GM19467 (cell line): ENCODE data around the gene PRSS12.
"Not testable (repeated sequence)": the region's sequence is repeated elsewhere in the genome, so short reads cannot be mapped to it uniquely, and the experiment has no call there.

Source experiments
- ATAC-seq: cut with Tn5 transposase; IDR thresholded peaks from one replicate; pipeline ENCODE4 v1.9.1; 2021; ENCODE audit warnings: mild to moderate bottlenecking, moderate library complexity; ENCODE audit not compliant: unreplicated experiment

The PRSS12 gene

DNA sequence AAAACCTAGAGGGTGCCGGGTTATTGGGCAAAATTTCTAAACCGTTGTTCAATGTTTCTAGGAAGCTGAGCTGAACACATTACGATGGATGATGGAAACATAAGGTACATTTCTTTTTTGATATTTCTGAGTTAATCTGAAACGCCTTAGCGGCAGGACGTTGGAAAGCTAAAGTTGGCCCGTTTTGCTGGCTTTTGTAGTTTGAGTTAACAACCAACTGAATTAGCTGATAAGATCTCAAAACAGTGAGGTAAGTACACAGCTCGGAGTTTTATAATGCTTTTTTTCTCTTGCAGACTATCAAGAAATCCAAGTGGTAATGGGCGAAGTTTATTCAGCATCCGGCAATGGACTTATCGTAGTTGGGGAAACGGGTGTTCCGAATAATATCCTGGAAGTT lies 73.5 kb downstream of the PRSS12 start:
- ATAC-seq: no peak

DNA sequence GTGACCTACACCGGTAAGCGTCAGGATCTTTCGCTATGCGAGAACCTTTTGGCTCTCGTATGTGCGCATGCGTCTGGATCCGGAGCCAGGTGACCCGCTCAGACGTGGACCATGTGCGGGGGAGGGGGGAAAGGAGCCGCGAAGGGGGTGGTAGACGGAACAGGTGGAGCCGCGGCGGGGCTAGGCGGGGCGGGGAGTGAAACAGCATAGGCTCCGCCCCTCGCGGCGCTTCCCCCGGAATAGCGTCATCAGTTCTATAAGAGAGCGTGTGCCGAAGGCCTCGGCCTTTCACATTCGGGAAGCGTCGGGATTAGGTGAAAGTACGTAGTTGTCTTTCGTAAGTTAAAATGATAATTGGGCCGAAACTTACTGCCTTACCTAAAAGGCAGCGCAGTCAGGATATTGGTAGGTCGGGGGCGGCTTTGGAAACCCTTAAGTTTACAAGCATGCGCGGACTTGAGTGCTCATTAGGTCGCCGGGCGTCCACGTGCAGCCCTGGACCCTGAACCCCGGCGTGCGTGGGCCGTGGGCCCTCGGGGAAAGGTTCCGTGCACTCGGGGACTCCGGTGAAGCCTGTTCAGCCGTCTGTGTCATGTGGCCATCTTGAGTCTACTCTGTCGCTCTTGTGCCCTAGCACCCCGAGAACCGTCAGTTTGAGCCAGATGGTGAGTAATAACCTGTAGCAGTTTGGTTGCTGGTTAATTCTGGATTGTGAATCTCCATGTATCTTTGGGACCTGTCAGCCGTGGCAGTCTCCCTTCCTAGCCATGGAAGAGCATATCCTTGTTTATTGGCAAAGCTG lies 74.1 kb downstream of the PRSS12 start:
- ATAC-seq: peak; percentile 90

DNA sequence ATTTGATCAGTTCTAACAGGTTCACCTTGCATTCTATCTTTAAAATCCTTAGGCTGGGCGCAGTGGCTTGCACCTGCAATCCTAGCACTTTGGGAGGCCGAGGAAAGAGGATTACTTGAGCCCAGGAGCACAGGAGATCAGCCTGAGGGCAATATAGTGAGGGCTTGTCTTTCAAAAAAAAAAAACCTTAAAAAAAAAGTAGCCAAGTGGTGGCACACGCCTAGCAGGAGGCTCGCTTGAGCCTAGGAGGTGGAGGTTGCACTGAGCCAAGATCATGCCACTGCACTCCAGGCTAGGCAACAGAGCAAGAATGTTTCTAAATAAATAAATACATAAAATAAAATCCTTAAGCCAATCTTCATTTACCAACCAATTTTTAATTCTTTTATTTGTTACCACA lies 75.6 kb downstream of the PRSS12 start:
- ATAC-seq: no peak

DNA sequence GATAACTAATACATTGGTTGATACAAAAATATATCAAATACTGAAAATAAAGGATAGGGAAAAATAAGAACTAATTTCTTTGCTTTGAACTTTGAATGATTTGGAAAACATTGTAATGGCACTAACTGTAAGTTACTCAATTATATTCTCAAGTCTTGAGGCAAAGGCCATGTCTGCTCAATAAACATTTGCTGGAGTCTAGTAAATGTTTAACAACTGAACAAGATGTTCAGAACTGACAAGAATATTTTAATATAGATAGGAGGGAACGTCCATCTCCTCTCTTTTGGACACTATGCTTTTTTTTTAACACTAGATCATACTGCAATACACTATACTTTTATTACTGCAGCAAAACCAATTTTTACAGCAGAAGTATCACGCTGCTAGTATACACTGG lies 76.2 kb downstream of the PRSS12 start:
- ATAC-seq: no peak

DNA sequence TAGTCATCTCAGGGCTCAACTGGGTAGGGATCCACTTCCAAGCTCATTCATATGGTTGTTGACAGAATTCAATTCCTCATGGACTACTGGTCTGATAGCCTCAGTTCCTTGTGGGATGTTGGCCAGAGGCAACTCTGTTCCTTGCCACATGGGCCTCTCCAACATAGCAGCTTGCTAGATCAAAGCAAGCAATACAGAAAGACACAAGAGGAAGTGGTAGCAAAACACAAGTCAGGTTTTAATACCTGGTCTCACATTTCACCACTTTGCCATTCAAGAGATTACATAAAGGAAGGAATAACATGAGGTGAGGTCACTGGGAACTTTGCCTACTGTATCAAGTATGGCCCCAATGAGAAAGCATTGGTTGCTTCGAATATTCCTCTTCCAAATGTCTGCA lies 79.2 kb downstream of the PRSS12 start:
- ATAC-seq: no peak

DNA sequence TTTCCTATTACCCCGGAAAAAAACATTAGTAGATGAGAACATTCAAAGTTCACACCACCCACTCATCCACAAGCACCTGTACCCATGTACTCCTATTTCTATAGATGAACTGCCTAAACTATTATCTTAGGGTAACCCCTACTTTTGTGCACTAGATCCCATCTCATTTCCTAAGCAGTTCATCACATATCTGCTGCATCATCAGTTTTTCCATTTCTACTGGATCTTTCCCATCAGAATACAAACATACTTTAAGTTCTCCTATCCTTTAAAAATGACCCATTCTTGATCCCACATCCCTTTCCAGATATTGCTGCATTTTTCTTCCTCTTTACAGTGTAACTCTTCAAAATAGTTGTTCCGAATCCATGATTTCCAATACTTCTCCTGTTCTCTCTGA lies 81.0 kb downstream of the PRSS12 start:
- no peak for ATAC-seq

DNA sequence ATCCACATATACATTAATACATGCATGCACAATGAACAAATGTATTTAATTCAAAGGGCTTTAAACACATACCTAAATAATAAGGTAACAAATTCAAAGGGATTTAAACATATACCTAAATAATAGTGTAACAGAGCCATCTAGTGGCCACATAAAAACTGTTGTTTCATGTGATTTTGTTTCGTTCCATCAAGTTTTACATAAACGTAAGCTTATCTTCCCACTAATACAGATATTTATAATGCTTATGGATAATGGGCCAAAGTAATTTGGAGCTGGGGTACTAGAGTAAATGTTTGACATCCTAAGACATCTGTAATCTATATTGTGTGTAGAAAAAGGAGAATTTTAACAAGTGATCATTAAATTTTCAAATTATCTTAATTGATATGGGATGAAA lies 82.3 kb downstream of the PRSS12 start:
- ATAC-seq: peak; percentile 42

DNA sequence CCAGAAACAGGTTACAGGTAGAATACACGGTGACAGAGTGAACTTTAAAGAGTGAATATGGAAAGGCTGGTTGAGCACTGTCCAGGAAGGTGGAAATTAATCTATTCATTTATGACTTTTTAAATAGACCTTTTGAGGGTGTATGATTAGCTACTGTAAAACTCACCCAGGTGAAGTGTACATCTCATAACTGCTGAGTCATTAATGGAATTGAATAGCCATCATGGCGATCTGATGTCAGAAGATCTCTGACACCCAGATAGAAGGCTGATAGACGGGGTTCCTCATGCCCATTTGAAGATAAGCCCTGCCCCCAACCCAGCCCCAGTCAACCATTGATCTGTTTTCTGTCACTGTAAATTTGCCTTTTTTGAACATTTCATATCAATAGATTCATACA lies 84.0 kb downstream of the PRSS12 start:
- ATAC-seq: no peak

DNA sequence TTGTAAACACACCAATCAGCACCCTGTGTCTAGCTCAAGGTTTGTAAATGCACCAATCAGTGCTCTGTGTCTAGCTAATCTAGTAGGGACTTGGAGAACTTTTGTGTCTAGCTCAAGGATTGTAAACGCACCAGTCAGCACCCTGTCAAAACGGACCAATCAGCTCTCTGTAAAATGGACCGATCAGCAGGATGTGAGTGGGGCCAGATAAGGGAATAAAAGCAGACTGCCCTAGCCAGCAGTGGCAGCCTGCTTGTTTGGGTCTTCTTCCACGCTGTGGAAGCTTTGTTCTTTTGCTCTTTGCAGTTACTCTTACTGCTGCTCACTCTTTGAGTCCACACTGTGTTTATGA lies 86.7 kb downstream of the PRSS12 start:
- not testable (repeated sequence) for ATAC-seq

DNA sequence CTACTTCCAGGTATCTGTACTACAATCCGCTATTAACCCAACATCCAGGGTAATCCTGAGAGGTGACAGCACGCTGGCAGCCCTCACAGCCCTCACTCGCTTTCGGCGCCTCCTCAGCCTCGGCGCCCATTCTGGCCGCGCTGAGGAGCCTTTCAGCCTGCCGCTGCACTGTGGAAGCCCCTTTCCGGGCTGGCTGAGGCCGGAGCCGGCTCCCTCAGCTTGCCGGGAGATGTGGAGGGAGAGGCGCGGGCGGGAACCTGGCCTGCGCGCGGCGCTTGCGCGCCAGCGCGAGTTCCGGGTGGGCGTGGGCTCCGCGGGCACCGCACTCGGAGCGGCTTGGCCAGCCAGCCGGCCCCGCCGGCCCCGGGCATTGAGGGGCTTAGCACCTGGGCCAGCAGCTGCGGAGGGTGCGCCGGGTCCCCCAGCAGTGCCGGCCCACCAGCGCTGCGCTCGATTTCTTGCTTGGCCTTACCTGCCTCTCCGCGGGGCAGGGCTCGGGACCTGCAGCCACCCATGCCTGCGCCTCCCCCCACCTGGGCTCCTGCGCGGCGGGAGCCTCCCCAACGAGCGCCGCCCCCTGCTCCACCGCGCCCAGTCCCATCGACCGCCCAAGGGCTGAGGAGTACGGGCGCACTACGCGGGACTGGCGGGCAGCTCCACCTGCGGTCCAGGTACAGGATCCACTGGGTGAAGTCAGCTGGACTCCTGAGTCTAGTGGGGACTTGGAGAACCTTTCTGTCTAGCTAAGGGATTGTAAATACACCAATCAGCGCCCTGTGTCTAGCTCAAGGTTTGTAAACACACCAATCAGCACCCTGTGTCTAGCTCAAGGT lies 87.3 kb downstream of the PRSS12 start:
- peak; percentile 46 for ATAC-seq

DNA sequence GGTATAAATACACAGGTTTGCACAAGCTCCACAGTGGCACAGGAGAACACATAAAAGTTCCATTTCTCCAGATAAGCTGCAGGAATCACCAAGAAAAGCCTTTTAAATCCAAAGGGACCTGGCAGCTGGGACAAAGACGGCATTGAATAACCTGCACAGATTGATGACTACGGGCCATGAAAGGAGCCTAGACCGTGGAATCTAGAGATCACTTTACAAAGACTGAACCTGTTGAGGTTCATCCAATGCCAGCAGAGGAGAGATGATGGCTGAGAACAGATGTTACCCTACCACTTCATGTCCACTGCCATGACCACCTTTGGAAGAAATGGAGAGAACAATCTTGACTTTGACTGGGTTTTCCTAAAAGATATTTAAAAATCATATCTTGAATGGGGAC lies 88.7 kb downstream of the PRSS12 start:
- ATAC-seq: no peak

DNA sequence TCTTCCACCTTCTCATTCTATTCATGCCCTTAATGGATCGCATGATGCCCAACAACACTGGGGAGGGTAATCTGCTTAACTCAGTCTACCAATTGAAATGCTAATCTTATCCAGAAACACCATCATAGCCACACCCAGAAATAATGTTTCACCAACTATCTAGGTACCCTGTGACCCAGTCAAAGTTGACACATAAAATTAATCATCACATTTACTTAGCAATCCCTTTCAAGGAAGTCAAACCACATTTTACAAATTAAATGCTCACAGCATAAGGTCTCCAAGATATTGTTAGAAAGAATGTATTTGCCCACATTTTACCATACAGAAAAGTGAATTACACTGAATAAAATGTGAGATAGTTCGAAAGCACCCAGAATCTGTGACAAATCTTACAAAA lies 92.5 kb downstream of the PRSS12 start:
- ATAC-seq: no peak

DNA sequence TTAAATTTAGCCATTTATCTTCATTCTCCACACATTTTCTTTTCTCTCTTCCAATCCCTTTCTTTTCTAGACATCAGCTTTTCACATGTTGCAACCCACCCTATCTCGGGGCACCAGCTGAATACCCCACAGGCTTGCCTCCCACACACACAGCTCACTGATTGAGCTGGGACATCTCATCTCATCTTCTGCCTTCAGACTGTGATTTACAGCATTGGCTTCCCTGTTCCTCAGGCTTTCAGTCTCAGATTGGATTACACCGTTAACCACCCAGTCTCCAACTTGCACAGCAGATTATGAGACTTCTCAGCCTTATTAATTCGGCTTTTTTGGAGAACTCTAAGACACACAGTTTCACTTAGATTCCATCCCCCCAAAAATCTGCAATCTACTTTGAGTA lies 93.7 kb downstream of the PRSS12 start:
- no peak for ATAC-seq

DNA sequence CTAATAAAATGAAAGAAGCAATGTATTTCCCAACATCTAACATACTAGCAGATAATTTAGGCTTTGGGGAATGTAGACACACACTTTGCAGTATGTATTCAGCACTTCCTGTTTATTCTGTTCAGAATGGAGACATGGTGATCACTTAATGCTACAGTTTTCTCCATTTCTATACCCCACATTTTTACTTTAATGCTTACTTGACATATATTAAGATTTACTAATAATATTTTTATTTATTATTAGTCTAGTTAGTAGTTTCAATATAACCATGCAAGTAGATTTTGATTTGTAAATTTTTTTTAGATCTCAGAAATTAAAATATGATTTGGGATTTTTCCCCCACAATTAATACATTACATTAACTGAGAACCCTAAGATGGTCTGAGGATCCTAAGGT lies 98.4 kb downstream of the PRSS12 start:
- no peak for ATAC-seq

DNA sequence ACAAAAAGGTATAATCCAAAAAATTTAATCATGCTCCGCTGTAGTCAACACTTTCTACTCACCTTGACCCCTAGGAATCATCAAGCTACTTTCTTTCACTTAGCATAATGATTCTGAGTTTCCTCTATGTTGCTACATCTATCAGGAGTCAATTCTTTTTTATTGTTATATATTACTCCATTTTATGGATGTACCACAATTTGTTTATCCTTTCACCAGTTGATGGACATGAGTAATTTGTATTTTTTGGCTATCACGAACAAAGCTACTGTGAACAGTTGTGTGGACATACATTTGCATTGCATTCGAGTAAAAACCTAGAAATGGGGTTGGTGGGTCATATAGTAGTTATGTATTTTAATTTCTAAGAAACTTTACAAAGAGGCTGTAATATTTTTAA lies 102.9 kb downstream of the PRSS12 start:
- no peak for ATAC-seq

DNA sequence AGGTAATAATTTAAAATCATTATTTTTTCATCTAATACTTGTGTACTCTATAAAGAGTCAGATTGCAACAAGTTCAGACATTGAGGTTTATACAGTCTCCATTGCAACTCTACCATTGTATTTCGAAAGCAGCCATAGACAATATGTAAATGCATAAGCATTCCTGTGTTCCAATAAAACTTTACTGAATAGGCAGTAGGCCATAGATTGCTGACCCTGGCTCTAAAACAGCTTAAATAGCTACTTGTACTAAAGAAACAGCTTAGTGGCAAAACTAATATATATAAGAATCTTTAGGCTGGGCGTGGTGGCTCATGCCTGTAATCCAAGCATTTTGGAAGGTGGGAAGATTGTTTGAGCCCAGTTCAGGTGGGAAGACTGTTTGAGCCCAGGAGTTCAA lies 115.3 kb downstream of the PRSS12 start:
- ATAC-seq: no peak

DNA sequence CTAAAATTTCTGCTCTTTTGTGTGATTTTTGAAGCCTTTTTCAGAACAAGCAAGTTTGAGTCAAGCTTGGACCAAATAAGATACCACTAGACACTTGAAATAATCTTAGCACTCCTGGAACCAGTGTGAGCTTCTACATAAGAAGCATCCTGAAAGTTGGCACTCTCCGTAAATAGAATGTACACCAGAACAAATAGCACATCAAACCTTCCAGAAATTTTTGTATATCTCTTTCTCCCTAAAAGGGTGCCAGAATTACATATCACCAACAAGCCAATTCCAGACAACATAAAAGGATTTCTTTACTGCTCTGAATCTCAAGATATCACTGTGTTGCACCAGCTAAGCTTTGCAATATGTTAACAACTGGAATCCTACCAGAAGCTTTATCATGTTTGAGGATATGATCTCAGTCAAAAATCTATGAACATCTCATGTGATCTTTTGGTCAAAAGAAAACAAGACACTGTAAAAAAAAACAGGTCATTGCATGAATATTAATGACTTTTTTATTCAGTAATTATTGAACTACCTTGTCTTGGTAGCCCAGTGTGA lies 117.2 kb downstream of the PRSS12 start:
- no peak for ATAC-seq
